A673 (cell line): Measurements from ENCODE around the gene IL17B.

ENCODE experiments used
- CTCF ChIP-seq: fragments of 300-800, 200-600 bp; sonication (generic); conservative IDR thresholded peaks from 2 replicates; pipeline ENCODE4 v1.5.1; 2017; ENCODE audit warnings: low read depth, mild to moderate bottlenecking, antibody characterized with exemption, low read length, moderate library complexity, mixed read lengths
- EZH2 ChIP-seq: fragments of 200-600 bp; sonication (generic); IDR thresholded peaks from 2 replicates; pipeline ENCODE4 v1.6.1; 2017; ENCODE audit warnings: borderline replicate concordance, low read depth, mild to moderate bottlenecking, mixed read lengths, antibody characterized with exemption, low read length; ENCODE audit not compliant: poor library complexity, severe bottlenecking

GRCh38 chr5:149428032-149428431 is 48.9 kb upstream of the IL17B start:
- TF ChIP-seq CTCF (no peak), EZH2 (no peak)
